ENCODE results near the gene KIZ. TPM values are rescaled to one million over a fixed set of nuclear protein-coding genes. Genes with fewer than 3 reads are reported as not detected.

The KIZ gene
- total and polyA plus RNA-seq, 2 donors from 2014 or later: 17.3 to 21.8 TPM

DNA sequence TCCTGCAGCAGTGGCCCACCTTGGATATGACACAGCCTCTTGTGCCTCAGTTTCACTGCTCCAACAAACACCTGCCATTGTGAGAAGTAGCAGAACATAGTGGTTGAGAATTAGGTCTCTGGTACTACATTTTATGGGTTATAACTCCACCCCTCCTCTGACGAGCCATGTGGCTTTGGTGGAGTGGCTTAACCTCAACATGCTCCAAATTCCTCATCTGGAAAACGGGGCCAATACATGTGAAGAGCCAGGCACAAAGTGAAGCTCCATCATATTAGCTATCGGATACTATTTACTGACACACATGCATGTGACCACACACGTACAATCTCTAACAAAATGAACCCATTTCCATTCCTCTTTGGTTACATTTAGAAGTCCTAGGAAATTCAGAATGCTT, 8.4 kb upstream of the KIZ start:
- Histone ChIP-seq H3K27me3 (ENCODE audit: control insufficient read depth, insufficient read depth, low read length) (no peaks in the 10 kb centered on the region), H3K9me3 (ENCODE audit: control insufficient read depth in 2 of 3, insufficient read depth in 1 of 3, low read length in 3 of 3) (no peaks in the 10 kb centered on the region), H3K36me3 (ENCODE audit: control insufficient read depth in 2 of 3, insufficient read depth in 3 of 3, low read length in 3 of 3) (no peaks in the 10 kb centered on the region), H3K4me1 (ENCODE audit: control insufficient read depth in 2 of 3, insufficient read depth in 2 of 3, low read depth in 1 of 3, low read length in 3 of 3) (no peaks in the 10 kb centered on the region), H3K4me3 (ENCODE audit: low read length in 3 of 3) (no peak overlapping the region), H3K9ac (ENCODE audit: low read length in 3 of 3) (no peak overlapping the region), H3K27ac (ENCODE audit: low read depth in 2 of 2, low read length in 2 of 2) (no peak overlapping the region)
- no peak for FAIRE-seq
- intact Hi-C loops (cut with DNase I): no loop called here
- no peak for DNase-seq
- TF ChIP-seq, protein P1, sequence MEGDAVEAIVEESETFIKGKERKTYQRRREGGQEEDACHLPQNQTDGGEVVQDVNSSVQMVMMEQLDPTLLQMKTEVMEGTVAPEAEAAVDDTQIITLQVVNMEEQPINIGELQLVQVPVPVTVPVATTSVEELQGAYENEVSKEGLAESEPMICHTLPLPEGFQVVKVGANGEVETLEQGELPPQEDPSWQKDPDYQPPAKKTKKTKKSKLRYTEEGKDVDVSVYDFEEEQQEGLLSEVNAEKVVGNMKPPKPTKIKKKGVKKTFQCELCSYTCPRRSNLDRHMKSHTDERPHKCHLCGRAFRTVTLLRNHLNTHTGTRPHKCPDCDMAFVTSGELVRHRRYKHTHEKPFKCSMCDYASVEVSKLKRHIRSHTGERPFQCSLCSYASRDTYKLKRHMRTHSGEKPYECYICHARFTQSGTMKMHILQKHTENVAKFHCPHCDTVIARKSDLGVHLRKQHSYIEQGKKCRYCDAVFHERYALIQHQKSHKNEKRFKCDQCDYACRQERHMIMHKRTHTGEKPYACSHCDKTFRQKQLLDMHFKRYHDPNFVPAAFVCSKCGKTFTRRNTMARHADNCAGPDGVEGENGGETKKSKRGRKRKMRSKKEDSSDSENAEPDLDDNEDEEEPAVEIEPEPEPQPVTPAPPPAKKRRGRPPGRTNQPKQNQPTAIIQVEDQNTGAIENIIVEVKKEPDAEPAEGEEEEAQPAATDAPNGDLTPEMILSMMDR (IDR thresholded peaks at IDR 0.05; ENCODE audit: borderline replicate concordance, extremely low read depth, insufficient read depth): no peak

GRCh38 chr20:21118138-21118537, 7.7 kb upstream of the KIZ start:
- Histone ChIP-seq H3K4me3 (ENCODE audit: low read length in 3 of 3) (no peak overlapping the region), H3K27me3 (ENCODE audit: control insufficient read depth, insufficient read depth, low read length) (no peaks in the 10 kb centered on the region), H3K4me1 (ENCODE audit: control insufficient read depth in 2 of 3, insufficient read depth in 2 of 3, low read depth in 1 of 3, low read length in 3 of 3) (no peaks in the 10 kb centered on the region), H3K9ac (ENCODE audit: low read length in 3 of 3) (no peak overlapping the region), H3K36me3 (ENCODE audit: control insufficient read depth in 2 of 3, insufficient read depth in 3 of 3, low read length in 3 of 3) (no peaks in the 10 kb centered on the region), H3K27ac (ENCODE audit: low read depth in 2 of 2, low read length in 2 of 2) (no peak overlapping the region), H3K9me3 (ENCODE audit: control insufficient read depth in 2 of 3, insufficient read depth in 1 of 3, low read length in 3 of 3) (no peaks in the 10 kb centered on the region)
- TF ChIP-seq, protein P1 (IDR thresholded peaks at IDR 0.05; ENCODE audit: borderline replicate concordance, extremely low read depth, insufficient read depth): no peak
- intact Hi-C loops (cut with DNase I): no loop called here
- DNase-seq: no peak
- FAIRE-seq: no peak

DNA sequence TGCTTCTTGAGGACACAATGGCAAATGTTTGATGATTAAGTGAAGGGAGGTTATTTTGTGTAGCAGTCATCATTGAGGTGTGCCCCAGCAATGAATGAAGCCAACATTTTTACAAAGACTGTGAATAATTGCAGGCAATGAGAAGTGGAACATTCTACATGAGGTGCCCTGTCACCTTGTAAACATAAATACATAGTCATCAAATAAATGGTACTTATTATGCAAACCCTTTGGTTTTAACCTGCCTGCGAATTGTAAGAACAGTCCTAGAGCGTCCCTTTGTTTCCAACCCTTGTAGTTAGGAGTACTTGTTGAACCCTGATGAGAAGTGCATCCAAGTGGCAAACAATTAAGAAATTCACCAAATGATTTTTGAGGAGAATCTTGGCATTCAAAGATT, 7.1 kb upstream of the KIZ start:
- H3K36me3 ChIP-seq (ENCODE audit: control insufficient read depth in 2 of 3, insufficient read depth in 3 of 3, low read length in 3 of 3): no peaks in the 10 kb centered on the region
- H3K9me3 ChIP-seq (ENCODE audit: control insufficient read depth in 2 of 3, insufficient read depth in 1 of 3, low read length in 3 of 3): no peaks in the 10 kb centered on the region
- no peak for FAIRE-seq
- H3K27ac ChIP-seq (ENCODE audit: low read depth in 2 of 2, low read length in 2 of 2): no peak overlapping the region
- no peaks in the 10 kb centered on the region for H3K27me3 ChIP-seq (ENCODE audit: control insufficient read depth, insufficient read depth, low read length)
- H3K4me1 ChIP-seq (ENCODE audit: control insufficient read depth in 2 of 3, insufficient read depth in 2 of 3, low read depth in 1 of 3, low read length in 3 of 3): no peaks in the 10 kb centered on the region
- H3K4me3 ChIP-seq (ENCODE audit: low read length in 3 of 3): no peak overlapping the region
- TF ChIP-seq, protein P1 (IDR thresholded peaks at IDR 0.05; ENCODE audit: borderline replicate concordance, extremely low read depth, insufficient read depth): no peak
- DNase-seq: no peak
- no peak overlapping the region for H3K9ac ChIP-seq (ENCODE audit: low read length in 3 of 3)
- intact Hi-C loops (cut with DNase I): no loop called here

GRCh38 chr20:21124190-21124589, 1.7 kb upstream of the KIZ start:
- Histone ChIP-seq H3K27ac (ENCODE audit: low read depth in 2 of 2, low read length in 2 of 2) (no peak overlapping the region), H3K4me3 (ENCODE audit: low read length in 3 of 3) (no peak overlapping the region), H3K36me3 (ENCODE audit: control insufficient read depth in 2 of 3, insufficient read depth in 3 of 3, low read length in 3 of 3) (no peaks in the 10 kb centered on the region), H3K9ac (ENCODE audit: low read length in 3 of 3) (no peak overlapping the region), H3K4me1 (ENCODE audit: control insufficient read depth in 2 of 3, insufficient read depth in 2 of 3, low read depth in 1 of 3, low read length in 3 of 3) (peaks cover 0 to 4% (median 0%) of the 10 kb centered on the region in 3 donors), H3K27me3 (ENCODE audit: control insufficient read depth, insufficient read depth, low read length) (no peaks in the 10 kb centered on the region), H3K9me3 (ENCODE audit: control insufficient read depth in 2 of 3, insufficient read depth in 1 of 3, low read length in 3 of 3) (no peaks in the 10 kb centered on the region)
- no peak for DNase-seq
- intact Hi-C loops (cut with DNase I): no loop called here
- TF ChIP-seq, protein P1 (IDR thresholded peaks at IDR 0.05; ENCODE audit: borderline replicate concordance, extremely low read depth, insufficient read depth): no peak
- FAIRE-seq: no peak
